Fibroblast of pulmonary artery (primary cell): ENCODE measurements around the gene DSG2.

ENCODE experiments used
- DNase-seq: peaks from one replicate; pipeline ENCODE4 v3.0.0-alpha.2; 2010; ENCODE audit warnings: low read depth
- H3K4me3 ChIP-seq: replicated peaks from 2 replicates; pipeline ENCODE4 v1.5.1; 2011; ENCODE audit warnings: low read depth, mild to moderate bottlenecking, control low read depth, low read length, moderate library complexity
- CTCF ChIP-seq: IDR thresholded peaks from 2 replicates; pipeline ENCODE4 v1.5.1; 2011; ENCODE audit warnings: mild to moderate bottlenecking, control low read depth, low read length, inconsistent platforms; ENCODE audit errors: missing control alignments

The DSG2 gene

GRCh38 chr18:31592506-31593157, 94.7 kb downstream of the DSG2 start:
- no peak for DNase-seq
- no peak for TF ChIP-seq CTCF
- H3K4me3 ChIP-seq: no peak overlapping the region

GRCh38 chr18:31595121-31595771, 97.3 kb downstream of the DSG2 start:
- H3K4me3 ChIP-seq: no peak overlapping the region
- TF ChIP-seq CTCF: no peak
- DNase-seq: no peak

- DNase-seq: no peak
- no peak overlapping the region for H3K4me3 ChIP-seq
- no peak for TF ChIP-seq CTCF
Measured at GRCh38 chr18:31596081-31596872, 98.3 kb downstream of the DSG2 start.

- DNase-seq: no peak
- no peak overlapping the region for H3K4me3 ChIP-seq
- no peak for TF ChIP-seq CTCF
Measured at GRCh38 chr18:31598021-31598805, 100.2 kb downstream of the DSG2 start.
